K562 (cell line): ENCODE results near the gene PRKG1.

Experiments
- ARID1B ChIP-seq: fragments of 450-650 bp; IDR thresholded peaks from 2 replicates; pipeline ENCODE4 v1.6.1; 2016; ENCODE audit warnings: antibody characterized with exemption, mild to moderate bottlenecking, inconsistent platforms
- EP300 ChIP-seq: IDR thresholded peaks from 2 replicates; pipeline ENCODE4 v1.6.1; 2012; ENCODE audit warnings: low read length, improper control_type of control experiment
- IFI16 ChIP-seq: fragments of 250-450 bp; sonication (Bioruptor Pico); IDR thresholded peaks from 2 replicates; pipeline ENCODE4 v2.1.2; 2022; ENCODE audit warnings: mild to moderate bottlenecking, inconsistent platforms
- ILF3 ChIP-seq: fragments of 450-650 bp; IDR thresholded peaks from 2 replicates; pipeline ENCODE4 v1.6.1; 2018; ENCODE audit warnings: antibody characterized with exemption, mild to moderate bottlenecking, moderate library complexity, borderline replicate concordance
- NR2C1 ChIP-seq, 2 experiments: fragments of 450-650 bp; IDR thresholded peaks; 2 replicates each; pipeline ENCODE4 v1.6.1; 2017; ENCODE audit warnings: mild to moderate bottlenecking in 2 of 2, antibody characterized with exemption in 1 of 2, inconsistent platforms in 1 of 2, missing compliant biosample characterization in 1 of 2, missing genetic modification characterization in 1 of 2
- RAD21 ChIP-seq, 2 experiments: fragments of 250-450 bp in 1 of 2; fragments of 450-650 bp in 1 of 2; sonication (Bioruptor Pico) in 1 of 2; formaldehyde crosslinking in 1 of 2; IDR thresholded peaks in 1 of 2; conservative IDR thresholded peaks in 1 of 2; 2 replicates each; pipeline versions ENCODE4 v1.4.0 to v1.8.0; 2020 to 2022; ENCODE audit warnings: mild to moderate bottlenecking in 2 of 2, moderate library complexity in 1 of 2
- ZC3H4 ChIP-seq: sonication (generic); formaldehyde crosslinking; IDR thresholded peaks from 2 replicates; pipeline ENCODE4 v1.9.0; 2021; ENCODE audit warnings: missing genetic modification reagents, borderline replicate concordance
- TF ChIP-seq, protein P1 (sequence below): sonication (generic); formaldehyde crosslinking; IDR thresholded peaks from 2 replicates; pipeline ENCODE4 v1.9.0; 2022; ENCODE audit warnings: mild to moderate bottlenecking, missing genetic modification reagents

DNA sequence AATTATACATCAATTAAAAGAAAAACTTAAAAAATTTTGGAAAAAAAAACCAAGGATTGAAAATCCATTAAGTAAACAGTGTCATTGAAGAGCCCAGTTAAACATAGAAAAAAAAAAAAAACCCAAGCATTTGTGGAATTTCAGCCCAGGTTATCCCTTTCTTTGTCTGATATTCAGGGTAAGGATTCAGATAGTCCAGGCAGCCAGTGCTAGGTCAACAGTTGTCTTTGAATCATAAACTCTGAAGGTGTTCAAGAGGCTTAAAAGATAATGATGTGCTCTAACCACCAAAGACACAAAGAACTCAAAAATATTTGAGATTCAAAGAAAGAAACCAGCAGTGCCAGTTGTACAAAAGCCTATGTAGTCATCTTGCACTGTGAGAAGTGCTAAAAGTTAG lies 969.5 kb downstream of the PRKG1 start:
- TF ChIP-seq RAD21 (CRISPR knock-in tag; conservative IDR thresholded peaks at IDR 0.05 in 1 of 2, IDR thresholded peaks at IDR 0.05 in 1 of 2) (no peak), ARID1B (no peak), ZC3H4 (CRISPR knock-in tag) (no peak), IFI16 (CRISPR knock-in tag) (no peak), EP300 (no peak), ILF3 (no peak), NR2C1 (IDR thresholded peaks at IDR 0.05) (no peak), NR2C1 (tag; IDR thresholded peaks at IDR 0.05) (no peak)
- TF ChIP-seq, protein P1, sequence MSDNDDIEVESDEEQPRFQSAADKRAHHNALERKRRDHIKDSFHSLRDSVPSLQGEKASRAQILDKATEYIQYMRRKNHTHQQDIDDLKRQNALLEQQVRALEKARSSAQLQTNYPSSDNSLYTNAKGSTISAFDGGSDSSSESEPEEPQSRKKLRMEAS (CRISPR knock-in tag): no peak
